Embryonic facial prominence (tissue), 1 donor: ENCODE results near the gene CCNJL.

Experiments
- DNase-seq: peaks from one replicate; pipeline ENCODE4 v3.0.0-alpha.2; 2016; ENCODE audit errors: extremely low spot score

CCNJL gene

DNA sequence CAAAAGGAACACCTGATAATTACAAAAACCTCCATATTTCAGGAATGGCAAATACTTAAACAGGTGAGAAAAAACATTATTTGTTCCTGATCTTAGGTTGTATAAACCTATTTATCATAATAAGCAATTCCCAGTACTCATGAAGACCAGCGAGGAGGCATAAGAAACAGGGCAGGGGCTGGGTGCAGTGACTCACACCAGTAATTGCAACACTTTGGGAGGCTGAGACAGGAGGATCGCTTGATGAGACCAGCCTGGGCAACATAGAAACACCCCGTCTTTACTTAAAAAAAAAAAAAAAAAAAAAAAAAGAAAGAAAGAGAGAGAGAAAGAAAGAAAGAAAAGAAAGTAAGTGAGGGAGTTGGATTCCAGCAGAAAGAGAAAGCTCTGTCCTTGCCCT, 21.6 kb downstream of the CCNJL start:
- DNase-seq = no peak

DNA sequence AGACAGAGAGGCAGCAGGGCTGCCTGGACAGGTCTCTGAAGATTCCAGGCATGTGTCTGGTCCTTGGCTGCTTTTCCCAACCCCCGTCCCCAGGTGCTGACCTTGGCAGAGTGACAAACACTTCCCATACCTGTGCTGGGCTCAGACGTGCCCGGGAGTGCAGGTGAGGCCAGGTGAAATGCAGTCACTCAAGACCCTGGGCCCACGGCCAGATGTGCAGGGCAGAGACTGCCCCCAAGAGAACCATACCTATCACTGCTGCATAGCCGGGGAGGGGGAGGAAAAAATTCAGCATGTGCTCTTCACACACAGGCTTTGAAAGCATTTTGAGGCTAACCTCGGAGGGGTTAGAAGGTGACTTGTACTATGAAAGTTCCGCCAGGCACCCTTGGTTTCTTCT, 22.6 kb downstream of the CCNJL start:
- DNase-seq = no peak

DNA sequence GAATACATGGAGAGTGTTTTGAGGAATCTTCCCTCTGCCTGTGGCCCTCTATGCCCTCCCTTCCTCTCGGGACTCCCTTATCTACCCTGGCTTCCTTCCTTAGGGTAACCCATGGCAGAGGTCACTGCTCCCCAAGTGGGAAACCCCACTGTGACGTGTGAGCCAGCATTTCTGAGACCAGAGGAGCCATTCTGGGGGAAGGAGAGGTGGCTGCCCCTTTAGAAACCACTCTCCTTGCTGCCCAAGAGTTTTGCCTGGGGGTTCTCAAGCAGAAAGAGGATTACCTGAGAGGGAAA, 23.1 kb downstream of the CCNJL start:
- no peak for DNase-seq

DNA sequence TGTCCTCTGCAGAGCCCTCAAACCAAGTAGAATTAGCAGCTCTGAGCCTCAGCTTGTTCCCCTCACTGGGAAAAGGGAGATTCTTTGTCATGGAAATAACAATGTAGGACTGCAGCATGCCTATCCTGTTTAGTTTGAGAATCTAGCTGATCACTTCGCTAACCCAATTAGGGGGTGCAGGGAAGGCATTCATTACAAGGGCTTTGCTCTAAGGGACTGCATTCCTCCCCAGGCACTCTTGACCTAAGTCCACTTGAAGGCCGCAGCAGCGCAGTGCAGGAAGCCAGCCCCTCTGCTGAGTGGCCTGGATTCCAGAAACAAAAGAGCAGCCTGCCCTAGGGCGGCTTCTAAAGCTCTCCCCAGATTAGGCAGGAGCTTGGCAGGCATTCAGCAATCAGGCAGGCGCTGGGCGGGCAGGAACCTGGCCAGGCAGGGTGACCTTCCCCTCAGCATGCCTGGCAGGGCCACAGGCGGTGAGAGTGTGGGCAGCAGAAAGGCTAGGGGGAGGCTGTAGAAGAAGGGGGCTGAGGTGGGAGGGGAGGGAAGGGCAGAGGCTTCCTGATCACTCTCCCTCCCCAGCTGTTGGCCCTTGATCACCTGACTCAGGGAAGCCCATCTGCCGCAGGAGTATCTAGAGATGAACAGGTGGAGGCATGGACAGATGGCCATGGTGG, 24.8 kb downstream of the CCNJL start:
- DNase-seq = no peak

DNA sequence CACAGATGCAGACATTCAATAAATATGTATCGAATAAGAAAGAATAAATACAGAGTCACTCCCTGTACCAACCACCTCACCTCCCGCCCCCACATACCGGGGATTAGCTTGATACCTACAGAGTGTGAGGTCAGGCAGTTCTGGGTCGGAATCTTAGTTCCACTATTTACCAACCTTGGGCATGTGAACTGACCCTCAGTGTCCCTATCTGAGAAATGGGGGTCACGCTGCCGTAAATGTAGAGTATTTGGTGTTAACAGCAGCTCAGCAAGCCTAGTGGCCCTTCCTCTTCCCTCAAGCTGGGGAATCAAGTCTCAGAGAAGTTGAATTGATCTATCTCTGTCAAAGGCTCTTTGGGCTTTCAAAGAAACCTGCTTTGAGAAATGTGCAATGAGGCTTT, 25.4 kb downstream of the CCNJL start:
- no peak for DNase-seq

DNA sequence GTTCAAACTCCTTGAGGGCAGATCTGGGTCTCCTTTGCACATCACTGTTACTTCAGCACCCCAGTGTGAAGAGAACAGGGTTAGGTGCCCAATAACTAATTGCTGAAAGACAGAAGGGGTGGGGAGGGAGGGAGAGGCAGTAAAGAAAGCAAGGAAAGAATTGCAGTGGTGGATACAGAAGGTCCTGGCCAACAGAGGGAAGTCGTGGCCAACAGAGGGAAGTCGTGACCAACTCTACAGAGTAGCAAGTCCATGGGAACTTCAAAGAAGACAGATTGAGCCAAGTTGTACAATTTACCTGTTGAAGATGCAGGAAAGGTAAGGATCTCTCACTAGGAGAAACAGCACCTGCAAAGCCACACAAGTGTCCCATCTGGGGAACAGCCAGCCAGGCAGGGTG, 27.0 kb downstream of the CCNJL start:
- no peak for DNase-seq

DNA sequence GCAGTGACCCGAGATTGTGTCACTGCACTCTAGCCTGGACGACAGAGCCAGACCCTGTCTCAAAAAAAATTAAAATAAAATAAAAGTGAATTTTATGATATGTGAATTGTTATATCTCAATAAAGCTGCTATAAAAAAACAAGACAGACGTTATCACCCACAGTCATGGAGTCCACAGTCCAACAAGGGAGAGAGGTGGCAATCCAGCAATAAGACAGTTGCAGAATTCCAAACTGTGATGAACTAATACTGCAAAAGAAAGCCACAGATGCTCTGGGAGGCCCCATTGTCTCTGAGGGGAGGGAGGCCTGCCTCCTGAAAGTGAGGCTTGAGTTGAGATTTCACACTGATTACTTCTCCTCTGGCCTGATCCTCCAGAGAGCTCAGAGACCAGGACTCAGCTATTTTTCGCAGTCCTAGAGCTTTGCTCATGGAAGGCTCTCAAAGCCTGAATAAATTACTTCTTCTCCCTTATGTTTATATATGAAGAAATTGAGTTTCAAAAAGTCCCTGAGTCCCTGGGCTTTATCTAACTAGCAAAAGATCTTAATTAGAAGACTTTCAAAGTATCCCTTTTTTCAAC, 28.0 kb downstream of the CCNJL start:
- DNase-seq = no peak

DNA sequence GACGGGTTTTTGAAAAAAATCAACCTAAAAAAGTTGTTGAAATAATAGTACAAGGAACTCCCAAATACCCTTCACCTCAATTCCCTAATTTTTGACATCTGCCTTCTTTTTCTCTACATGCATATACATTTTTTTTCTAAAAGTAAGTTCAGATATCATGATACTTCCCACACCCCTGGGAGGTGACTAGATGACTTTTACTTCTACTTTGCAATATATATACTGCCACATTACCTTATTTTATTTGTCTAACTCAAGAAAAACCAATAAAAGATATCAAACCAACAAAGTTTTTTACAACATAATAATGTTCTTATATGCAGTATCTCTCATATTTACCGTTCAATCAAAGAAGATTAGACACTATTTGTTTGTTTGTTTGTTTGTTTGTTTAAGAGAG, 31.1 kb downstream of the CCNJL start:
- DNase-seq = no peak

DNA sequence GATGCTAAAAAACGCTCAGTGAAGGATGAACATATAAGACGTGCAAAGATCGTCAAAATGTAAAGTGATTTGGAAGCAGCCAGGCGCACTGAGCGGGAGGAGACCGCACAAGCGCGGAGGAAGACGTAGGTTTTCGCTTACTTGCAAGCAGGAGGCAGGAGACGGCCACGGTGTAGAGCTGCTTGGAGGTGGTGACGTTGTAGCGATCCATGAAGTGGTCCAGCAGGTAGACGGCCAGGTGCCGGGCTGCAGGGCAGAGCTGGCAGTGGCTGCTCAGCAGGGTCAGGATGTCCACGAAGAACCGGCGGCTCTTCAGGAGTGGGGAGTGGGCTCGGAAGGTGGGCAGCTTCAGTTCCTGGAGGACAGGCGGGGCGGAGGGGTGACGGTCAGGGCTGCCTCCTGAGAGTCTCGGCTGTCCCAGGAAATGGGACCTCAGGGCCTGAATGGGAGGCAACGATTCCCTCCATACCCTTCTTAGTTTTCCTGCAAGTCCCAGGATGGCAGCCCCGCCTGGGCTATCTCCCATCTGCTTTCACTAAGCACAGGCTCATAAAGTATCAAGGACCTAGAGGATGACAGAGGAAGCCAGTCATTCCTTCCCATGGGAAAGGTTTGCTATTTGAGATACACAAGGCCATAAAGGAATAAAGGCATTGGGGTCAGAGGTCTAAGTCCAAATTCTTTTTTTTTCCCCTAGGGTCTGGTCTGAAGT, 31.8 kb downstream of the CCNJL start:
- no peak for DNase-seq

DNA sequence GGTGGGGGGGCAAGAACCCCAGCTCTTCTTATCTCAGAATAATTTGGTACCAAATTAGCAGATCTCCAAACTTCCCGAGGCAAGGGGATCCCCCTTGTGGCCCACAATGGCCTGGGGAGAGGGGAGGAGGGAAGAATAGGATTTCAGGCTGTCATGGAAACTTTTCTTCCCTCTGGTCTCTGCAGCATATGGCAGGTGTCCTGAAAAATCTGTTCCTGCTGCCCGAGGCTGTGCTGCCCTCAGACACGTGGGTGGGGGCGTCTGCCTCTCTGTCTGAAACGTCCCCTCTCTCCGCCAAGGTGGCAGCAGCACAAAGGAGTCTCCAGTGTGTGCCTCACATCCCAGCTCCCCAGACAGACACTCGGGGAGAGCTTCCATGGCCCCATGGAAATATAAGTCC, 34.0 kb downstream of the CCNJL start:
- no peak for DNase-seq

DNA sequence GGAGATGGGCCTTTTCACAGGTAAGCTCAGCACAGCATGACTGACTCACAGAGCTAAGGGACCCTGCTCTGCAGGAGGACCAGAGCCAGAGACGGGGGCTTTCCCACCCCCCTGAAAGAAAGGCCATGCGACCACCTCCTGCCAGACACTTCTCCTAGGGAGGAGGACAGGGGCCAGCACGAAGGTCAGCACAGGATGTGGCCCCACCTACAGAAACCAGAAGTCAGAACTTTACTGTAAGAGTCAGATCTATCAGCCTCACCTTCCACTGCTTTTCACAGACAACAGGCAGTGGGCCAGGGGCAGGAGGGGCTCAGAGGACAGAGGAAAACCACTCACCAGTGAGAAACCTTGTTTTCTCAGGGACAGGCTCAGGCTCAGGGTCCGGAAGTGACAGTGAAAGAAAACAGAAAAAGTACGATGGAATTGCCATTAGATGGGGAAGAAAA, 37.9 kb downstream of the CCNJL start:
- no peak for DNase-seq

DNA sequence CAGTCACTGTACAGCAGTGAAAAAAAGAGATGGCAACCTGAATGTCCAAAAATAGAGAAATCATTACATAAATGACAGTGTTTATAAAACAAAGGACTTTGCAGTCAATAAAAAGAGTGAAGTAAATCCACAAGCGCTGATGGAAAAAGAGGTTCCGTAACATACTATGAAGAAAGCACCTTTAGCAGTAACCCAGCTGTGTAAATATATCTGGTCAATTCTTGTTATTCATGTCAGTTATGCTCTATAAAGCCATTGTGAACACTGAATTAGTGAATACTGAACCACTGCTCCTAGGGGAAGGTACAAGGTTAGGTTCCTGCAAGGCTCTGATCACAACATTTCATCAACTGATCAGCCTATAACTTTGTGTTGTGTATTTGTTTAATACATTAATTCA, 39.5 kb downstream of the CCNJL start:
- no peak for DNase-seq

DNA sequence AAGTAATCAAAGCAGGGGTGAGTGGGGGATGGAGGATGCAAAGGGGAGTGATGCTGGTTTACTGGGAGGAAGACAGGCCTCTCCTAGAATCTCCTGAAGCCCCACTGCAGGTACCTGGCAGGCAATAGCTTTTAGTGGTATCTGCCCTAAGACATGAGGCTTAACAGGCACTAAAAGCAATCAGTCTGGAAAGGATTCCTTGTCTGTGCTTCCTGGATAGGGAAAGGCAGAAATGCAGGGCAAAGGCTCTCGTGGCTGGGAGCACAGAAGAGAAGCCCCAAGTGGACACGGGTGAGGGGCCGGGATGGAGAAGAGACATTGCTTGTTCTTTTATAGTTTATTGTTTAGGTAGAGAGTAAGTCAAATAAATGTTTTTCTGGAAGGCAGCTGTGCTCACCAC, 40.1 kb downstream of the CCNJL start:
- DNase-seq = no peak

DNA sequence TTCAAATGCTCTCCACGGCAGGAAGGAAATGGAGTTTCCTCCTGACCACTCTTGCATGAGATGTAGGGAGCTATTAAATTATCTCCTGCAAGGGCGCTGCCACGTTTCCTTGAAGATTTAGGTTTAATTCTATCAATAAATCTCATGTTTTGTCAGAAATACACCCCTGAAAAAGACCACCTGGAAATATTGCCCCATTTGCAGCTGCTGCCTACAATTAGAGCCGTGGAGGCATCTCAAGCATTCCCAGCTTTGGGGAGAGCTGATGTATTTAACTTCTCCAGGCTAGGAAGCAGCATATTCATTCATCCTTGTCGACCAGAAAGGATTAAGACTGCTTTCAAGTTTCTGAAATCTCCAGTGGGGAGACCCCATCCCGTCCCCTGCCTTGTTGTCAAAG, 40.5 kb downstream of the CCNJL start:
- no peak for DNase-seq

DNA sequence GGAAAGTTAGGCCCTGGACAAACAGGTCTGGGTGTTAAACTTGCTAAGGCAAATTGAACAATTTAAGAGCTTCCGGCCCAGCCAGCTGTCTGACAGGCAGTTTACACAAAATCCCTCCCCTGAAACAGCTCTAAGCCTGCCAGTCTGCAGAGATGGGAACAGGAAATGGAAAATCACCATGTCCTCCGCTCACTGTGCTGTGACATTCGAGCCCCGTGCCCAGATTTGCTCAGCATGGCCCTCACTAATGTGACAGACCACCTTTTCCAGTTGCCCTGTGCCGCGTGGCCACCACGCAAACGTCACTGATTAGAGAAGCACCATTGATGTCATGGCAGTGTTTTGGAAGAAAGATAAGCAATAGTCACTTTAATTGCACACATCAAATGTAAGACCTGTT, 41.0 kb downstream of the CCNJL start:
- DNase-seq = peak; percentile 19

DNA sequence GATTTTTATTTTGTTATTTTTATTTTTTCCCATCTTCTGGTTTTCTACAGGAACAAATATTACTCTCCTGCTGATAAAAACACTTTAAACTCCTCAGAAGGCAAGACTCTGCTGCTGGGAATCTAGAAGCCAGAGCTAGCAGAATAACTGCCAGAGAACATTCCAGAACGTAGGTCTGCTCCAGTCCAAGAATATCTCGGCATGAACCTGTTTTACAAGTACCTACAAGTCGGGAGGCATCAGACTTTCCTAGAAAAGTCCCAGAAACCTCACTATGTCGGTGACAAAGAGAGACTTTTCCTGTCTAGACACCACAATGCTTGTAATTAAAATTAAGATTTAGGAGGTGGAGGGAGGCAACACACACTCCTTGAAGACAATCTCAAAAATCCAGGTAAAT, 41.7 kb downstream of the CCNJL start:
- no peak for DNase-seq

DNA sequence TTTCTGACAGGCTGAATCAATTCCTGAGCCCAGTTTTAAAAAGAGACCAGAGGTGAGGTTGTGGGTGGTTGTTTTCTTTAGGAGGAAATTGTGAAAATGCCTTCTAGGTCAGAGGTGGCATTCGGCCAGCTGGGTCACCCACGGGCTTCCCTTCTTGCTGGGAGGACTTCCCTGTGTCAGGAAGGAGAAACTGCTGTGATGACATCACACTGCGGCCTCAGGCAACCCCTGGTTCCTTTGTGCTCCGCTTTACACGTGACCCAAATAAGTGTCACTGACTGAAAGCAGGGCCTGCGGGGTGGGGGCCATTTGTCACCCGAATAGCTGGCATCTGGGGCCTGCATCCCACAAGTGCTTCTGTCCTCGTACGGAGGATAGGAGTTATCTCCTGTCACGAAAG, 43.3 kb downstream of the CCNJL start:
- no peak for DNase-seq

DNA sequence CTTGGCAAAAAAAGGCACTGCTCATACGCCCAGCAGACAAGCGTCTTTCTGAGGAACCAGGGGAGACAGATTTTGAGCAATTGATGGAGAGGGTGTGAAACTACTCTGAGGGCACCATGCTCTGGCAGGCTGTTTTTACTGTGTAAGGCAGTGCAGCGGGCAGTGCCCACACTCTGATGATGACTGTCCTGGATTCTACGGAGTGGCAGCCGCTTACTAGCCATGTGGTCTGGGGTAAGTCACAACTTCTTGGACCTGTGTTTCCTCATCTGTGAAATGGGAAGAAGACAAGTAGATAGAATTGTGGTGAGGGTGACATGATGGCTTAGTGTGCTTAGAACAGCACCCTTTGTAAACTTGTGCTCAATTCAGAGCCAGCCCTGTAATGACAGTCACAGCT, 44.2 kb downstream of the CCNJL start:
- DNase-seq = no peak

DNA sequence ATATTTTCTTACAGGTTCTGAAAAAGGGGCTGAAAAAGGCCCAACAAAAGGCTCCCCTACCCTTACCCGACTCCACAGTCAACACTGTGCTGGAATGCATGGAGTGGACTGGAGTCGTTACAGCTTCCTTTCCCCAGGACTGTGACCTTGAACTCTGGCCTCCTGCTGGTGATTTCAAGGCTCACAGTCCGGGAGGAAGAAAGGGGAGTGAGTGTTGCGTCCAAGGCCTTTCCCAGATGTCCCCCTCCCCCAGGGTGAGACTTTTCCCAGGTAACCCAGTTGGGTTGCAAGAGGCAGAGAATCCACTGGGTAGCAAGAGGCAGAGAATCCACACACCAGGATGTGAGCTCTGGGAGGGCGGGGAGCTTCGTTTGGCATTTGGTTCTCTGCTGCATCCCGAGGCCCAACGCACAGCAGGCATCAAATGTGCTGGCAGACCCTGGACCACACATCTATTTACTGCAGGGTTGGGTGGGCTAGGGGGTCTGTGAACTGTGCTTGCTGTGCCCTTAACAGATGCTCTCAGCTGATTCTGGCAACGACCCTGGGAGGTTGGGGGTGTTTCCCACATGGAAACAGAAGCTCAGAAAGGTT, 45.5 kb downstream of the CCNJL start:
- no peak for DNase-seq

DNA sequence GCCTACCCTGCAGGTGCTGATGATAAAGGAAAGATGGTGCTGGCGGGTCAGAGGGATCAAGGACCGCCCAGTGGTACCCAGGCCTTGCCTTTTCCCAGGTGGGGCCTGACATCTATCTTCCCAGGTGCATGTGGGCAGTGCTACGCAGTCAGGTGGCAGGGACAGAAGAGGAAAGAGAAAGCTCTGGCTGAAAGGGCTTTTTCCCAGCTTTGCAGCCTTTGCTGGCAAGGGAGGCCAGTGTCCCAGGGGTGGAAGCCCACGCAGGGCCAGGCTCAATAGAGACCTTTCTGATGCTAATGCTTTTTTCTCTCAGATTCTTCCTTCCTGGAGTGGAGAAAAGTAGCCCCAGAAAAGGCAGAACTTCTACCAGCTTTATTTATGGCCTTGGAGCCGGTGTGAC, 46.3 kb downstream of the CCNJL start:
- DNase-seq = no peak

DNA sequence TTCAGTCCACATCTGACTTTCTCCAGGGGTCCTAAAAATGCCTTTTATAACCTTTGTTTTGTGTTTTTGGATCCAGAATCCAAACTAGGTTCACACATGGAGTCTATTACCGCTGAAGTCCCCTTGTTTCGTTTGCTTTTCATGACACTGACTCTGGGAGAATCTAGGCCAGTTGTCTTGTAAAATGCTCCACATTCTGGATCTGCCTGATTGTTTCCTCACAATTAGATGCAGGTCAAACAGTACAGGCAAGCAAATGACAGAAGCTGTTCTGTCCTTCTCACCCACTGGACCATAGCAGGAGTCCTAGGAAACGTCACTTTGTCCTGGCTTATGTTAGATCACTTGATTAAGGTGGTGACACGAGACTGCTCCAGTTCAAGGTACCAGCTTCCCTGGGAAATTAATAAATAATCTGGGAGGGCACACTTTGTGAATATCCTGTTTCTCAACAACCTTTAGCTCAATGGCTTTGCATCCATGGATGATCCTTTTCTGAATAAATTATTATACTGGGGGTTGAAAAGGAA, 49.0 kb downstream of the CCNJL start:
- no peak for DNase-seq

DNA sequence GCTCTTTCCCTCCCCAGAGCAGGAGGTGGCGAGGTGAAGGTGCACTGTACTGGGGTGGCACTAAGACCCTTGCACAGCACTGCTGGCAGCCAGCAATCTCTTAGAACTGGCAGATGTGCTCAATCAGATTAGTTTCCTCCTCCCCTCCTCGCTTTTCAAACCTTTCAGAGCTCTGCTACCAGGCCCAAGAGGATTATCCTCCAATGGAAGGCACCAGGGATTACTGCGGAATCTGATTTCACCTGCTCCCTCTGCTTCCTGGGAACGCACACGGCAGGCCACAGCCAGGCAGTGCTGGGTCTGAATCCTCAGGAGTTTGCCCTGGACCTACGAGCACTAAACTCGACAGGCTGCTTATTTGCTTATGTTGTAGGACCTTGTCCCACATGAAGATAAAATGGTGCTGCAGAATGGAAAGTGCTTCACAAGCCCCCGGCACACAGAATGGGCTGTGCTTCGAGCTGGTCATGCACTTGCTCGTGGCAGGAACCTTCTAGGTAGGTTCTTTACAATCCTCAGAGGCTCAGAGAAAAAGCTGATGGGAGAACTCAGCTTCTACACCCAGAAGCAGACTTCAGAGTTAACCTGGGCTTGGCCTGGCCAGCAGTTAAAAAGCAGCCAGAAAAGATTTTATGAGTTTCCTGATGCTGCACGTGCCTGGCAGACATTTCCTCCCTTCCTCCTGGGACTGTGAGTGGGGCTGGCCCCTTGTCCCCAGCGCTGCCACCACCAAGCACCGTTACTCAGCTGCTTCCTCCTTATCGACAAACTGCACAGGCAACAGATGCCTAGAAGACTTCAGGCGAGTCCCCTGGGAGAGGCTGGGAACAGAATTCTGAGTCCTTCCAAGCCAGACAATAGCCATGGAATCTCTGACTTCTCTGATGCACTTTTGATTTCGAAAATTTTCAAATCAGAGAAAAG, 50.0 kb downstream of the CCNJL start:
- DNase-seq = no peak
